PFSK-1 (cell line): ENCODE results near the gene GH2.
A peak's percentile ranks its signal among the peaks of the same experiment; 100 is the strongest.

Experiments
- FOXP2 ChIP-seq: optimal IDR thresholded peaks from 2 replicates; pipeline ENCODE3; 2011; ENCODE audit warnings: borderline replicate concordance, control low read depth, inconsistent platforms; ENCODE audit not compliant: insufficient read depth; ENCODE audit errors: extremely low read length, extremely low read depth
- POLR2AphosphoS5 ChIP-seq: IDR thresholded peaks from 2 replicates; pipeline ENCODE4 v1.6.1; 2012; ENCODE audit warnings: low read depth, mild to moderate bottlenecking, control low read depth, low read length, moderate library complexity
- SIN3A ChIP-seq: IDR thresholded peaks from 2 replicates; pipeline ENCODE4 v1.6.1; 2012; ENCODE audit warnings: mild to moderate bottlenecking, low read length, moderate library complexity, borderline replicate concordance; ENCODE audit not compliant: insufficient read depth
- TAF1 ChIP-seq: IDR thresholded peaks from 2 replicates; pipeline ENCODE4 v1.6.1; 2012; ENCODE audit warnings: low read length, control low read depth, borderline replicate concordance; ENCODE audit not compliant: insufficient read depth
- TF ChIP-seq, protein P1 (sequence below), 2 experiments: IDR thresholded peaks; 2 replicates each; pipeline versions ENCODE4 v1.6.1 to v1.8.0; 2011 to 2012; ENCODE audit warnings: low read depth in 2 of 2, low read length in 2 of 2, control low read depth in 1 of 2, inconsistent platforms in 1 of 2, mild to moderate bottlenecking in 1 of 2, moderate library complexity in 1 of 2; ENCODE audit not compliant: insufficient read depth in 1 of 2

The GH2 gene

DNA sequence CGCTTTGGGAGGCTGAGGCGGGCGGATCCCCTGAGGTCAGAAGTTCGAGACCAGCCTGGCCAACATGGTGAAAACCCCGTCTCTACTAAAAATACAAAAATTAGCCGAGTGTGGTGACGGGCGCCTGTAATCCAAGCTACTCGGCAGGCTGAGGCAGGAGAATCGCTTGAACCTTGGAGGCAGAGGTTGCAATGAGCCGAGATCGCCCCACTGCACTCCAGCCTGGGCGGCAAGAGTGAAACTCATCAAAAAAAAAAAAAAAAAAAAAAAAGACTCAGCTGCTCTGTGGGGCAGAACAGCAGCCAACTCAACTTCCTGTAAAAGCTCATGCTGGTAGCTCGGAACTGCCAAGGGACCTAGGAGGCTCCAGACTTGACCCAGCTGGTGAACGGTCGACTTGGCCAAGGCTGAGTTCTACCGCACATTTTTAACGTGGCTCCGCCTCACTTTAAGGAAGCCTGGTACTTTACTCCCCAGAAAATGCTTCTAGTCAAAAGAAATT, 38.3 kb downstream of the GH2 start:
- peak; percentile 26; the same call in 1 of the 2 replicates for TF ChIP-seq SIN3A

- TF ChIP-seq POLR2AphosphoS5: peak; percentile 32; the same call in 1 of the 2 replicates
- peak; percentile 89 for TF ChIP-seq FOXP2
- peak; percentile 92 for TF ChIP-seq TAF1
- peak; percentile 56; the same call in 1 of the 2 replicates for TF ChIP-seq SIN3A
- TF ChIP-seq, protein P1, sequence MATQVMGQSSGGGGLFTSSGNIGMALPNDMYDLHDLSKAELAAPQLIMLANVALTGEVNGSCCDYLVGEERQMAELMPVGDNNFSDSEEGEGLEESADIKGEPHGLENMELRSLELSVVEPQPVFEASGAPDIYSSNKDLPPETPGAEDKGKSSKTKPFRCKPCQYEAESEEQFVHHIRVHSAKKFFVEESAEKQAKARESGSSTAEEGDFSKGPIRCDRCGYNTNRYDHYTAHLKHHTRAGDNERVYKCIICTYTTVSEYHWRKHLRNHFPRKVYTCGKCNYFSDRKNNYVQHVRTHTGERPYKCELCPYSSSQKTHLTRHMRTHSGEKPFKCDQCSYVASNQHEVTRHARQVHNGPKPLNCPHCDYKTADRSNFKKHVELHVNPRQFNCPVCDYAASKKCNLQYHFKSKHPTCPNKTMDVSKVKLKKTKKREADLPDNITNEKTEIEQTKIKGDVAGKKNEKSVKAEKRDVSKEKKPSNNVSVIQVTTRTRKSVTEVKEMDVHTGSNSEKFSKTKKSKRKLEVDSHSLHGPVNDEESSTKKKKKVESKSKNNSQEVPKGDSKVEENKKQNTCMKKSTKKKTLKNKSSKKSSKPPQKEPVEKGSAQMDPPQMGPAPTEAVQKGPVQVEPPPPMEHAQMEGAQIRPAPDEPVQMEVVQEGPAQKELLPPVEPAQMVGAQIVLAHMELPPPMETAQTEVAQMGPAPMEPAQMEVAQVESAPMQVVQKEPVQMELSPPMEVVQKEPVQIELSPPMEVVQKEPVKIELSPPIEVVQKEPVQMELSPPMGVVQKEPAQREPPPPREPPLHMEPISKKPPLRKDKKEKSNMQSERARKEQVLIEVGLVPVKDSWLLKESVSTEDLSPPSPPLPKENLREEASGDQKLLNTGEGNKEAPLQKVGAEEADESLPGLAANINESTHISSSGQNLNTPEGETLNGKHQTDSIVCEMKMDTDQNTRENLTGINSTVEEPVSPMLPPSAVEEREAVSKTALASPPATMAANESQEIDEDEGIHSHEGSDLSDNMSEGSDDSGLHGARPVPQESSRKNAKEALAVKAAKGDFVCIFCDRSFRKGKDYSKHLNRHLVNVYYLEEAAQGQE (IDR thresholded peaks at IDR 0.05; ENCODE audit: insufficient read depth in 1 of 2, low read depth in 2 of 2, low read length in 2 of 2): peak in 1 of 2 experiments; percentile 57; a peak in 2 of 4 replicates
These were observed 39.0 kb downstream of the GH2 start, which contains the start of gene SMARCD2 for GRCh38 chr17:63842540-63843386. TSS of gene SMARCD2 (minus strand) at chr17:63842685. CDS start at chr17:63842674, 11 bp downstream.

DNA sequence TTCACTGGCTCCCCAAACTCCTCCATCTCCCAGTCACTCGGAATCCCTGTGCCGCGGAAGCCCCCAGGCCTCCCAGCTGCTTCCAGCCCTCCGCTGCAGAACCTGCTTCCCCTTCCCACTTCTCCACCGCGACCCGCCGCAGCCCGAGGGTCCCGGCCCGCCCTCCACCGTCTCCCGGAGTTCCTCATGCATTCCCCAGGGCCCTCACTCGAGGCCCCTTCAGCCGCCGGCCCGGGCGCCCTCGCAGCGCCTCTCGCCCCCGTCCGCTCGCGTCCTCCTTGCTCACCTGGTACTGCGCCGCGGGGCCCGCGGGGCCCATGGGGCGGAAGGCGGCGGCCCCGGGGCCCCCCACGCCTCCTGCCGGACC, 39.6 kb downstream of the GH2 start:
- no peak for TF ChIP-seq POLR2AphosphoS5
- TF ChIP-seq SIN3A: no peak

DNA sequence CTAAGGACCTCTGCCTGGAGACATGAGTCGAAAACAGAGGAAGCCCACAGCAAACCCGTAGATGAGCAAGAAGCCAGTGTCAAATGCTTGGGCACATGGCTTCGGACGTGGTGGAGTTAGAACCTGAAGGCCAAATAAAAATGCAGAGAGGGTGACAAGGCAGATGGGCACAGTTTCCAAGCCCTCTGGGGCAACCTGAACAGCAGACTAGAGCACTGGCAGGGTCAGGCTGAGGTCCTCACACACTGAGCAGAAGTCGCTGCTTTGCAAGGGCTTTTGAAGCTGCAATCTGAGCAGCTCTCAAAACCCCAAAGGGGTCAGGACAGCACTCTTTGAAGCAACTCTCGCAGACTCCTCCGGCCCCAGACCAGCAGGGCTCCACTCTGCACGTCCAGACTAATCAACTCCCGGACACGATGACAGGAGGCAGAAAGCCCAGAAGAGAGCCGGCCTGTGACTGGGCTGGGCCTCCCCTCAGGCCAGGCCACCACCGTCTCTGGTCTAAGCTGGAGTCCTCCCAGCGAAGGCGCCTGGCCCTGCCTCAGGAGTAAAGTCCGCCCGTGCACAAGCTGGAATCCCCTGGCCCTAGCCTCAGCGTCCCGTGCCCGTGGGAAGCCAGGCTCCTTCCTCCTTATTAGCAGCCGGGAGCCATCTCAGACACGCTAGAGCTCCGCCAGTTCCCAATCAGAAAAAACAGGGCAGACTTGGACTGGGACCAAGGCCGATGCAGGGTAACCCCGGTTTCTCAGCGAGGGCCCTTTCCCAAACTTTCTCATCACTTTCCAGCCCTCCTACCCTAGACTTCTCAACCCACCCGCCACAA, 40.2 kb downstream of the GH2 start:
- TF ChIP-seq, protein P1 (IDR thresholded peaks at IDR 0.05; ENCODE audit: insufficient read depth in 1 of 2, low read depth in 2 of 2, low read length in 2 of 2): no peak
- TF ChIP-seq TAF1 (0 out of 2 replicates have a peak, but pooled peaks have one; percentile 24), SIN3A (0 out of 2 replicates have a peak, but pooled peaks have one; percentile 13)

- no peak for TF ChIP-seq TAF1
- TF ChIP-seq, protein P1 (IDR thresholded peaks at IDR 0.05; ENCODE audit: insufficient read depth in 1 of 2, low read depth in 2 of 2, low read length in 2 of 2): no peak
- no peak for TF ChIP-seq SIN3A
- TF ChIP-seq FOXP2: no peak
- TF ChIP-seq POLR2AphosphoS5: no peak
These were observed 41.0 kb downstream of the GH2 start for GRCh38 chr17:63840591-63841349.
